GM21381 (cell line): ENCODE data around the gene TCFL5.
"Not testable (repeated sequence)": the region's sequence is repeated elsewhere in the genome, so short reads cannot be mapped to it uniquely, and the experiment has no call there.

ENCODE experiments used
- ATAC-seq: cut with Tn5 transposase; IDR thresholded peaks from one replicate; pipeline ENCODE4 v1.9.1; 2021; ENCODE audit warnings: mild to moderate bottlenecking, moderate library complexity; ENCODE audit not compliant: unreplicated experiment

The TCFL5 gene

DNA sequence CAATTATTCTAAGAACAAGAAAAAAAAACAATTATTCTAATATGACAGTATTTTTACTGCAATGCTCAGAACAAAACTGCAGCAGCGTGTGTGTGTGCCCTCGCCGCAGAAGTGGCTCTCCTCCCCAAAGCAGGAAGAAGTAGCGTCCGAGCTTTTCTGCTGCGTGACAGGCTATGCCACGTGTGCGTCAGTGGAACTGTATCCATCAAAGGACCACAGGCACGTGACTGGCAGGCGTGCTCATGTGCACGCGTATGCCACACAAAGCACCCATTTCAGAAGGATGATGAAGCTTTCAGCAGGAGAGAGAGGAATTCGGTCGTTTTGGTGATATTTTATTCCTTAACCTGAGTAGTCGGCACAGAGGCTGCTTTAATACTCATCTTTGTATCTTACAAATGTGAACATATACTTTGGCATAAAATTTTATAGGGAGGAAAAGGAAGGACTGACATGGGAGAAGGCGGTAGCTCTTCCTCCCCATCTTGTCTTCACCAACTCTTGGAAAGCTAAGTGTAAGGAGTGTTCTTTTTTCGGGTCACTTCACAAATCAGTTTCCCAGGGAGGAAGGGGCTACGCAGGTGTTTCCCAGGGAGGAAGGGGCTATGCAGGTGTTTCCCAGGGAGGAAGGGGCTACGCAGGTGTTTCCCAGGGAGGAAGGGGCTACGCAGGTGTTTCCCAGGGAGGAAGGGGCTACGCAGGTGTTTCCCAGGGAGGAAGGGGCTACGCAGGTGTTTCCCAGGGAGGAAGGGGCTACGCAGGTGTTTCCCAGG is 3.4 kb downstream of the TCFL5 start:
- no peak for ATAC-seq

GRCh38 chr20:62856931-62857619 is 4.5 kb downstream of the TCFL5 start:
- ATAC-seq = no peak

DNA sequence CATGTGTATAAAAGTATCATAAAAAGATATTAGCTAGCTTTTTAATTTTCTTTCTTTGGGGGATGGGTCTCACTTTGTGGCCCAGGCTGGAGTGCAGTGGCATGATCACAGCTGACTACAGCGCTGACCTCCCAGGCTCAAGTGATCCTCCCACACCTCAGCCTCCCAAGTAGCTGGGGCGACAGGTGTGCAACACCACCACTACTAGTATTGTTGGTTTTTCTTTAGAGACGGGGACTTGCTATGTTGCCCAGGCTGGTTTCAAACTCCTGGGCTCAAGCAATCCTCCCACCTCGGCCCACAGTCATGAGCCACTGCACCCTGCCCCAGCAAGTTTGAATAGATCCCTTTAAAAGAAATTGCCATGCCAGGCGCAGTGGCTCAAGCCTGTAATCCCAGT is 6.5 kb downstream of the TCFL5 start:
- no peak for ATAC-seq

DNA sequence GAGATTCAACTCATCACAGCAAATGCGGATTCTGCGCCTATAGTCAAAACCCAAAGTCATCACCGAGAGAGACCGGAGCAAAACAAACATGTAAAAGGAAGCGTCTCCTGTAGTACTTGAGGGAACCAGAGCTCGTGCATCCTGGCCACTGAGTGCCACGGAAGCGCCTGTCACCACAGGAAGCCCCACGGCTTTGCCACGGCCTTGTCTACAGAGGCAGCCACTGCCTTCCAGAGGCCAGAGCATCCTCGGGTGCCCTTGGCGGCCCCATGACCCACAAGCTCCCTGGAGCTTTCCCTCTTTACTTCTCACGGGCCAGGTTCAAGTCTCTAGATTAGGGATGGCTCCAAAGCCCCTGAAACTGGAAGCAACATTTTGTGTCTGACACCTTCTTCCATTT is 7.5 kb downstream of the TCFL5 start:
- ATAC-seq = no peak

DNA sequence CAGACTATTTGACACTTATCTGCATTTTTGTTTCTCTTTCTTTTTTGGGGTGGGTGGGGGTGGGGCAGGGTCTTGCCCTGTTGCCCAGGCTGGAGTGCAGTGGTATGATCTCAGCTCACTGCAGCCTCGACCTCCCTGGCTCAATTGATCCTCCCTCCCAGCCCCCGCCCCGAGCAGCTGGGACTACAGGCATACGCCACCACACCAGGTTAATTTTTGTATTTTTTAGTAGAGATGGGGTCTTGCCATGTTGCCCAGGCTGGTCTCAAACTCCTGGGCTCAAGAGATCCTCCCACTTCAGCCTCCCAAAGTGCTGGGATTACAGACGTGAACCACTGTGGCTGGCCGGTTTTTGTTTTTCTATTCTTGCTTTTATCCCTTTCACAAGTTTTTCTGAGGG is 8.3 kb downstream of the TCFL5 start:
- ATAC-seq = not testable (repeated sequence)

DNA sequence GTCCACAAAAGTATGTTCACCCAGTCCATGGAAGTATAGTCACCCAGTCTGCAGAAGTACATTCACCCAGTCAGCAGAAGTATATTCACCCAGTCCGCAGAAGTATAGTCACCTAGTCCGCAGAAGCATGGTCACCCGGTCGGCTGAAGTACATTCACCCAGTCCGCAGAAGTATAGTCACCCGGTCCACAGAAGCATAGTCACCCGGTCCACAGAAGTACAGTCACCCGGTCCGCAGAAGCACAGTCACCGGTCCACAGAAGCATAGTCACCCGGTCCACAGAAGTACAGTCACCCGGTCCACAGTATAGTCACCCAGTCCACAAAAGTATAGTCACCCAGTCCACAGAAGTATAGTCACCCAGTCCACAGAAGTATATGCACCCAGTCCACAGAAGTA is 8.8 kb downstream of the TCFL5 start:
- no peak for ATAC-seq

DNA sequence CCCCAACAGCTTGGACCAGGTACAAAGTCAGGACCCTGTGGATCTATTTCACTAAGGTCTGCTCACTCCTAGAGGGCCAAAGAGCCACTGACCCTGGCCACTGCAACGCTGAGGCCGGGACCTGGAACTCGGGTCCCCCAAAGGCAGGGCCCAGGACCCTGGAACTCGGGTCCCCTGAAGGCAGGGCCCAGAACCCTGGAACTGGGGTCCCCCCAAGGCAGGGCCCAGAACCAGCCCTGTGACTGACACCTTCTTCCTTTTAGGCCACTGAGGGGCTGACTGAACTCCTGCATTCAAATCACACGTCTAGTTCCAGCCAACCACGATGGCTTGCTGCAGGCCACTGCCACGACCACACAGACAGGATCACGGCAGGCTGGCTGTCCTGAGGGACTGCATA is 9.4 kb downstream of the TCFL5 start:
- no peak for ATAC-seq

DNA sequence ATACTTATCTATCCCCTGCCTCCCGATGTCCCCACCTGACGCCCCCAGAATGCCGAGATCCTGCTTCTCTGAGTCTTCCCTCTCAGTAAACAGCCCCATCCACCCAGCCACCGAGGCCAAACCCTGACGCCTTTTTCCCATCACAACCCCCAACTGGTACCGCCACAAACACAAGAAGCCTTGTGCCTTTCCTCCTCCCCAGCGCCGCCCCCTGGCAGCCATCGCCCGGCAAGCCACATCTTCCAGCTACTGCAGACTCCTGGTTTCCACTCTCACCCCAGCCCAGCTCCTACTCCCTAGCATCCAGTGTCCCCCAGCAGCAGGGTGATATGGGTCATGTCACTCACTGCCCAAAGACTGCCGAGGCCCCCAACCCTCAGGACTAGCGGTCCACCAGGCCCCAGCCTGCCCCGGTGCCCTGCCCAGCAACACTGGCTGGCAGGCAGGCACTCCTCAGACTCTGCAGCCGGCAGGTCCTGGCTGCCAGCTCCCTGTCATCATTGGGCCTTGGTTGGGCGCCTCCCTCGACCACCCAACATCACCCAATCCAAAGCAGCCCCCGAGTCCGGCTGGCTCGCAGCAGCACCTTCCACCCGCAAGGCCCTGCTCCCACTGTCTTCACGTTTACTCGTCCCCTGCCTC is 11.2 kb downstream of the TCFL5 start:
- ATAC-seq = no peak

GRCh38 chr20:62849431-62849830 is 12.2 kb downstream of the TCFL5 start:
- no peak for ATAC-seq

- ATAC-seq = not testable (repeated sequence)
These were observed 12.7 kb downstream of the TCFL5 start for GRCh38 chr20:62848917-62849316.

- ATAC-seq = no peak
These were observed 15.3 kb downstream of the TCFL5 start for GRCh38 chr20:62846166-62846890.

DNA sequence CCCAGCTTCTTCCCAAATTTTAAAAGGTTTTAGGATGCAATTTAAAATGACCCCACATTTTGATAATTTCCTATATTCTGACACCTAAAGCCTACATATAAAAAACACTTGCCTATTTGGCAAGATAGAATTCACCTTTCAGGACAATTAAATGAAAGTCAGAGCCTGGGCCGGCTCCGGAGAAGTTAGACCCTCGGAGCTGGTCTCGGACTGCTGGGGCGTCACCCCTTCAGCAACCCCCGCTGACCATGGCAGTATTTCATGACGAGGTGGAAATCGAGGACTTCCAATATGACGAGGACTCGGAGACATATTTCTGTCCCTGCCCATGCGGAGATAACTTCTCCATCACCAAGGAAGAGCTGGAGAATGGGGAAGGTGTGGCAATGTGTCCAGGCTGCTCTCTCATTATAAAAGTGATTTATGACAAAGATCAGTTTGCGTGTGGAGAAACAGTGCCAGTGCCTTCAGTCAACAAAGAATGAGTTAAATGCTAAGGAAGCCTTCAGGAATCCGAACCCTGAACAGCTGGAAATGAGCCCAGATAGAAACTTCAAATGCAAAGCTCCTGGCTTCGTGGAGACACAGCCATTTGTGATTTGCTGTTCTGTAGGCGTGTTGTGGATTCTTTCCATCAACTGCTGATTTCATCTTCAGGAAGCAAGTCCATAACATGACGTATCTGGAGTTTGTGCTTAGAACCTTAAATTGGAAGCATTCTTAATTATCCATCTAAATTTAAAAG is 16.0 kb downstream of the TCFL5 start:
- ATAC-seq = no peak

GRCh38 chr20:62844182-62844581 is 17.4 kb downstream of the TCFL5 start:
- no peak for ATAC-seq

- ATAC-seq = no peak
These were observed 18.0 kb downstream of the TCFL5 start for GRCh38 chr20:62843656-62844055.

- ATAC-seq = no peak
These were observed 19.9 kb downstream of the TCFL5 start for GRCh38 chr20:62841705-62842212.

DNA sequence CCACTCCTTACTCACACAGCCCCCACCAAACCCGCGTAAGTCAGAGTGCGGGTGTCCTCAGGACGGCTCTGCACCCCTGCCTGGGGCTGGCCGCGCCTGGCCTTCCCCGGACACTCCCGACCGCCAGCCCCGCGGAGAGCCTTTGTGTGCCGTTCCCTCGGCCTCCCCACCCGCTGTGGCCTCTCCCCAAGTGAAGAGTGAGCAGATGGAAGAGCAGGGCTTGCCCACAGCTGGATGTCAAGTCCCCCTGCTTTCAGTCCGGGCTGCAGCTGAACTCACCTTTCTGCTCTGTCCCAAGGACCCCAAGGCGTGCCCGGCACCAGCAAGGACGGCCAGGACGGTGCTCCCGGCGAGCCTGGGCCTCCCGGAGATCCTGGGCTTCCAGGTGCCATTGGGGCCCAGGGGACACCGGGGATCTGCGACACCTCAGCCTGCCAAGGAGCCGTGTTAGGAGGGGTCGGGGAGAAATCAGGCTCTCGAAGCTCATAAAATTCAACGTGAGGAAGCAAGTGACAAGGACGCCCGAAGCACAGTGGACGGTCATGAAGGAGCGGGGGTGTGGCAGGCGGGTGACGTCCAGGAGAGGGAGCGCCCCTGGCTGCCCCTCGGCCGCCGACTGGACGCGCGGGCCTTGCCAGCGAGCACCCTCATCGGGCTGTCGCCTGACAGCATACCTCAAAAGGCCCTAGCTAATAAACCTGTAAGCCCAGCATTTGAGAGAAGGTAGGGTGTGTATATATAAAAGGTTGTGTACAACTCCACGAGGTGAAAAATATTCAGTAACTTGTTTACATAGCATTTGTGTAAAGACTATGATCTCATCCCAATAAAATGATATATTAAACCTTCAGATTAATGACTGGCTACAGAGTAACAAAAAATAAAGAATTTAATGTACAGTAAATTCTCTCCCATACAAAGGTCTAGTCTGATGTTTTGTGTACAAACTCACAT is 21.1 kb downstream of the TCFL5 start:
- no peak for ATAC-seq

DNA sequence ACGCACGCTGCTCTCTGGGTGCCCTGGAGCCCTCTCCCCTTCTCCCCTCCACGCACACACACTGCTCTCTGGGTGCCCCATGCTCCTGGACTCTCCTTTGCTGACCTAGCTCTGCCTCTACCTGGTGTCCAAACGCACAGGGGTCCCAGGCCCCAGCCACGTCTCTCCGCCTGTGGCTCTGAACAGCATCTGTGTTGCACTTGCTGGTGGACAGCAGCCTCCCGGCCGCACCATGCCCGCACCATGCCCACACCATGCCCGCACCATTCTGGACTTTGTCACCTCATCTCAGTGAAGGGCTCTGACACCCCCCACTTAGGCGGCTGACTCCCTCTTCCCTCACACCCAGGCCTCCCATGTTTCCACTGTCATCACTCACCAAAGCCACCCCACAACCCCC is 21.8 kb downstream of the TCFL5 start:
- no peak for ATAC-seq

- ATAC-seq = no peak
These were observed 22.4 kb downstream of the TCFL5 start for GRCh38 chr20:62839261-62839660.

DNA sequence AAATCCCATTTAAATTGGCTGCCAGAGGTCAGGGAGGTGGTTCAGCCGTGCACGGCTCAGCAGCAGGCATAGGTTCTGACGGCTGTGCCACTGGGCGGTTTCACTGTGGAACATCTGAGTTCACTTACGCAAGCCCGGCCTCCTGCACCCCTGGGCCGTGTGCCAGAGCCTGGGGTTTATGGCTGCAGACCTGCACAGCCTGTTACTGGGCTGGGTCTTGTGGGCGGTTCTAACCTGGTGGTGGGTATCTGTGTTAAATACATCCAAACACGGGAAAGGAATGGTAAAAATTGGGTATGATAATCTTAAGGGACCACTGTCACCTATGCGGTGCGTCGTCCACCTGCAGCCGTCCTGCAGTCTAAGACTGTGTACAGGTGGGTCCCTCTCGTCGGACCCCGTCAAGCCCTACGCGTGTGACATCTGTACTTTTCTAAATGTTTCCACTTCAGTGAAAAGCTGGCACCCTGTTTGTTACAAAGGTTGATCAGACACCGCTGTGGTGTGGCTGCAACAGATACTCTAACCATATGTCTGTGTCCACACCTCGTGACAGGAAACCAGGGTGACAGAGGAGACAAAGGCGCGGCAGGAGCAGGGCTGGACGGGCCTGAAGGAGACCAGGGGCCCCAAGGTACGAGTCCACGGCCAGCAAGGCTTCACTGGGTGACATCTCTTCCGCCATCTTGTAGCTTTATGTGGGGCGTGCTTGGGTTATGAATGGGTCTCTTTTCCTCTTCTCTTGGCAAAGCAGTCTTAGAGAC is 23.3 kb downstream of the TCFL5 start:
- ATAC-seq = peak; percentile 70
